ENCODE results near the gene LRRC49.
"Not testable (repeated sequence)": the region's sequence is repeated elsewhere in the genome, so short reads cannot be mapped to it uniquely, and the experiment has no call there.

LRRC49 gene

DNA sequence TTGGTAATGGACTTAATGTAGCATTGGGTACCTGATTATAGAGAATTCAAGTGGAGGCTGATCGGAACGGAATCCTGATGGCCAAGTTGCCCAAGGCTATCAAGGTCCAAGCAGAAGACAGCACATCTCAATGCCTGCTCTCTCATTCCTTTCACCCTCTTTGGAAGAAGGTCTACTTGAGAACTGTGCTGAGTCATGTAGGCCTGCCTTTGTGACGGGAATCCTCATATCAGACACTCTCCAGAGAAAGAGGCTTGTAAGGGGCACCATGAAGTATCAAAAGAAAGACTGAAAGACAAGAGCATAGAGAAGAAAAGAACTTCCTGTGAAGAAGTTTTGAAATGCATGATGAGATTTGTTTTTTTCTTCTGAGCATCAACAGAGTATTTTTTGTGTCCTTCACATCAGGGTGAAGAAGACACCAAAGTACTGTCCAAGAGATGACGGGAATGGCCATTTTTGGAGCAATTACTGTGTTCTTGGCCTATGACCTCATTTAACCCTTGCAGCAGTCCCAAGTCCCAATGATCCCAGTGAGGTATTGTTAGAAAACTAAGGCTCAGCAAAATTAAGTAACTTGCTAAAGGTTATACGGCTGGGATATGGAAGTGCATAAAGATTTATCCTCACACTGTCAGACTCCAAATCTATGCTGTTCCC is 25.5 kb upstream of the LRRC49 start:
- no peak for DNase-seq (ENCODE audit: low read depth in 2 of 2)

DNA sequence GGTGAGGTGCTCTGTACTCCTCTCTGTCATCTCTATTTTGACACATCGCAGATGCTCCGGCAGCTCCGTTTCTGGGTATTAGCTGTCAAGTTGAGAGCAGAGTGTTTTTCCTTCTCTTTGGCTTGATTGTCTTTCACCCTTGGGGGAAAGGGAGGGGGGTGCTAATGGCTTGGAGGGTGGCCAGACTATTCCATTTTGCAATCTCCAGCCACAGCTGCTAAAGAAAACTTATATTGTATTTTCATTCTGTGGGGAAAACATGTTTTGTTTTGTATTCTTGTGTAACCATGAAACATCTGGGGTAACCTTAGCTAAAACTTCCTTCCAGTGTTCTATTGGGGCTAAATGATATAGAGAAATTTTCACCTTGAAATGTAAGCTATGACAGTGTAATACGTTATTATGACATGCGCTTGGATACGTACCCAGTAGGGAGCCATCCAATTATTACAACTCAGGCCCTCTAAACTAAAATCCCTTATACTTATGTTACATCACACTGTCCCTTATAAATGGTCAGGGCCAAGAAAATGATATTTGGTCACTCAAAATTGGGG is 24.6 kb upstream of the LRRC49 start:
- DNase-seq (ENCODE audit: low read depth in 2 of 2), result no peak

DNA sequence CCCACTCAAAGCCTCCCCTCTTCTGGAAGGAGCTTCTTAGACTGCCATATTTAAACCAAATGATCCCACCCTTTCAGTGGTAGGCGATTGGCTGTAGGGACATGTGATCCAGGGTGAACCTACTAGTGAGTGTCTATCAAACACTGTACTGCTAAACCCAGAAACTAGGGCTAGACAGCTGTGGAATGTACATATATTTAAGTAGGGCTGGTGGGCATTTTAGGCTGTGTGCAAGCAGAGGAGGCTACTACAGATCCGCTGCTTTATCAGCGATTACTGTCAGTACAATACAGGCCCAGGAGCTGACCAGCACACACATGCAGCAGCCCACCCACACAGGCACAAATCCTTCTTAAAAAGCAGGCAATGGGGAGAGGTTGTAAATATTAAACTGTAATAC is 23.3 kb upstream of the LRRC49 start:
- DNase-seq (ENCODE audit: low read depth in 2 of 2), result no peak

GRCh38 chr15:70870051-70870450 is 22.6 kb upstream of the LRRC49 start:
- no peak for DNase-seq (ENCODE audit: low read depth in 2 of 2)

DNA sequence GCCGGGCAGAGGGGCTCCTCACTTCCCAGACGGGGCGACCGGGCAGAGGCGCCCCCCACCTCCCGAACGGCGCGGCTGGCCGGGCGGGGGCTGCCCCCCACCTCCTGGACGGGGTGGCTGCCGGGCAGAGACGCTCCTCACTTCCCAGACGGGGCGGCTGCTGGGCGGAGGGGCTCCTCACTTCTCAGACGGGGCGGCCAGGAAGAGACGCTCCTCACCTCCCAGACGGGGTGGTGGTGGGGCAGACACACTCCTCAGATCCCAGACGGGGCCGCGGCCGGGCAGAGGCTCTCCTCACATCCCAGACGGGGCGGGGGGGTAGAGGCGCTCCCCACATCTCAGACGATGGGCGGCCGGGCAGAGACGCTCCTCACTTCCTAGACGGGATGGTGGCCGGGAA is 21.1 kb upstream of the LRRC49 start:
- not testable (repeated sequence) for DNase-seq (ENCODE audit: low read depth in 2 of 2)

- no peak for DNase-seq (ENCODE audit: low read depth in 2 of 2)
Observed at GRCh38 chr15:70873232-70874054, 19.2 kb upstream of the LRRC49 start.

- DNase-seq (ENCODE audit: low read depth in 2 of 2), result no peak
Observed at GRCh38 chr15:70875001-70875782, 17.4 kb upstream of the LRRC49 start.

GRCh38 chr15:70876011-70876410 is 16.6 kb upstream of the LRRC49 start:
- no peak for DNase-seq (ENCODE audit: low read depth in 2 of 2)

- DNase-seq (ENCODE audit: low read depth in 2 of 2), result no peak
Observed at GRCh38 chr15:70876683-70877082, 15.9 kb upstream of the LRRC49 start.

DNA sequence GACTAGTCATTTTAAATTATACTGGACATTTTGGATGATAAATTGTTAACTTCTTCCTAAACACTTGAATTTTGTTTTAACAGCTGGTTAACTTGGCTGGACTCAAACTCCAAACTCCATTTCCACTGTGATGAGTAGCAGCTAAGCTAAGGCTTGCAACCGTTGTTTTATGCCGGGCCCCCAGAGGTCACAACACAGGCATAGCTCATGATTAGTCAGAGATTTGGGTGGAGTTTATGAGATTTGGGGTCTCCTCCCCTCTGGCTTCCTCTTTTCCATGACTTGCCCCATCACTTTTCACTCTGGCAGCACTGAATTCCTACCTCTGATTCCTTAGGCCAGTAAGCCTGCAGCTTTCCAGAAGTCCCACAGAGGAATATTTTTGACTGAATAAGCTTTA is 13.2 kb upstream of the LRRC49 start:
- no peak for DNase-seq (ENCODE audit: low read depth in 2 of 2)

DNA sequence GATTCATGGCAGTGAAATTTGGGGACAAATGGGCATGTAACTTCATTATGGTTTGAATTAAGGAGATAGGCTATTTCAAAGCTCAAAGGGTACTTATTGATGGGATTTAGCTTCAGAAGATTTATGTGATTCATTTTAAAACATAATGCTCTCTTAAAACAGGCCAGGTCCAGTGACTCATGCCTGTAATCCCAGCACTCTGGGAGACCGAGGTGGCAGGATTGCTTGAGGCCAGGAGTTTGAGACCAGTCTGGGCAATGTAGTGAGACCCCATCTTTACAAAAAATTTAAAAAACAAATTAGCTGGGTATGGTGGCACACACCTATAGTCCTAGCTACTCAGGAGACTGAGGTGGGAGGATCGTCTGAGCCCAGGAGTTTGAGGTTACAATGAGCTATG is 11.8 kb upstream of the LRRC49 start:
- DNase-seq (ENCODE audit: low read depth in 2 of 2), result no peak

DNA sequence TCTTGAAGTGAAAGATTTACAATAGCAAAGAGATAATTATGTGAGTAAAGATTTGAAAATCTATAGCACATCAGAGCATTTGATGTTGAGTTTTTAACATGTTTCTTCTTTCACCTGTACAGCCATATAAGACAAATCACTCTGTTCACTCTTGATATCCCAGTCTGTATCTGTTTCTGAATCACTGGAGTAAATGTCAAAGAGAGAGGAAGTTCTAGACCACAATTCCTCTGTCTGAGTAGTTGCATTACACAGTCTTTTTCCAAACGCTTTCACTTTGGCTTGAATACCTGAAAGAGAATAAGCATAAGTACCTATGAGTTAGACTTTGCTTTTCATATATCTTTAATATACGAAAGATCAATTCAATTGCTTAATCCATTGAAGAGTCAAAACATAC is 10.3 kb upstream of the LRRC49 start:
- DNase-seq (ENCODE audit: low read depth in 2 of 2), result no peak

DNA sequence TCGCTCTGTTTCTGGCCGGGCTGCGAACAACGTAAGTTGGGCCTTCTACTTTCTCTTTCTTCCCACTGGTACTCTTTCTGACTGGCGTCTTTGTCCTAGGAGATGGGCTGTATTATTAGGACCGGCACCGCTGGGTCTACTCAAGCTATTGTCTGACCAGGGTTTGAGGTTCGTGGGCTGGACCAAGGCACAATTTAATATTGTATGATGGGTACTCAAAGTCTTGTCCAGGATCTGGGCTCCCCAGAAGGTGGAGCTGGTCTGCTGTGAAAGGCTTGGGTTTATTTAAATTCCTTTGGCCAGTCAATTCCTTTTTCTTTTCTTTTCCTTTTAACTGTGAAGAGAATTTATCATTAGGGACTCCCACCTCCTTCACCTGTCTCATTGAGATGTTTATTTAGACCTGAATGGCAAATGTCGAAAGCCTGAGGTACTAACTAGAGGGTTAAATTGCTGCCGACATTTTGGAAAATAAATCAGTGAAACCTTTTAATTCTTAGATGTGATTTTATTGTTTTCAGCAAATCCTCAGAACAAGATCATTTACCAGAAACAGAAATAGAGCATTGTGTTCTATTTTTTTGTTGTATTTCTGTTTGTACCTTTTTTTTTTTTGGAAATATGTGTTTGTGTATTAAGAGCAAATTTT is 410 bp downstream of the LRRC49 start:
- no peak for DNase-seq (ENCODE audit: low read depth in 2 of 2)

GRCh38 chr15:70902107-70902506 is 9.5 kb downstream of the LRRC49 start:
- DNase-seq (ENCODE audit: low read depth in 2 of 2), result no peak

DNA sequence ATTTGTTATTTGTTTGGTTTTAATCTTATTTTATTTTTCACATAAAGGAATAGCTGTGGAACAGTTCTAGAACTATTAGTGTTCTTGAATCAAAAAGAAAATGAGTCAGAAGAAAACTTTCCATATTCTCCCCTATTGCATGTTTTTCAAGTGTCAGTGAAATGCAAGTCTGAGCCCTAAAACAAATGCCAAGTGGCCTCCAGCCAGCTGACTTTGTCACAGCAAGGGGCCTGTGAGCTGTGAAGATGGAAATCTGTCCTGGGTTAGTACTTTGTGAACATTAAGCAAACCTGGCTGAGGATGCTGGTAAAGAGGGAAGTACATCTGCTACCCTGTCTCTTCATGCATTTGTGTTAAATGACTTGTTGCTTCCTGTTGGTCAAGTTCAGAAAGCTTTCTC is 14.2 kb downstream of the LRRC49 start:
- DNase-seq (ENCODE audit: low read depth in 2 of 2), result no peak

DNA sequence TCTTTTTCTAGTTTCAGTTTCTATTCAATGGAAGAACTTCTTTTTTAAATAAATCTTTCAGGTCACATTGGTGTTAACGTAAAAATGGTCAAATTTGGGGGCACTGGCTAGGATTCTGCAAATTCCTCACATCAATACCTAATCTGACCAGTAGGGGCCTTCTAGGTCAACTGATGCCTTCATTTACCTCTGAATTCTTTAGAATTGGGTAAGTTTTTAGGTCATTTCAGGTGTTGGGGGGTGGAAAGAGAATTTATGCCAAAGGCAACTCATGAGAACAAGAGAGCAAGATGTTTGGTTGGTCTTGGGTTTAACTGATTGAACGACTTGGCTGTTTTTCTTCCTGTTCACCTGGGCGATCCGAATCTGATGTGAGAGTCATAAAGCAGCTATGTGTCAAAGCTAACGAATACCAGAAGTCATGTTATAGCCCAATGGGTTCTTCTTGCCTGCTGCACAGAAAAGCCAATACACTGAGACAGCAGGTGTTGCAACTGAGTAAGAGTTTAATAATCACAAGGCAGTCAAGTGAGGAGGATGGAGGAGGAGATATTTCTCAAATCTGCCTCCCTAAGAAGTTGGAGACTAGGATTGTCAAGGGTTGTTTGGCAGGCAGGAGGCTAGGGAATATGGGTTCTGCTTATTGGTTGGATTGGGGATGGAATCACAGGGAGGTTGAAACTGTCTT is 15.3 kb downstream of the LRRC49 start:
- DNase-seq (ENCODE audit: low read depth in 2 of 2), result no peak

DNA sequence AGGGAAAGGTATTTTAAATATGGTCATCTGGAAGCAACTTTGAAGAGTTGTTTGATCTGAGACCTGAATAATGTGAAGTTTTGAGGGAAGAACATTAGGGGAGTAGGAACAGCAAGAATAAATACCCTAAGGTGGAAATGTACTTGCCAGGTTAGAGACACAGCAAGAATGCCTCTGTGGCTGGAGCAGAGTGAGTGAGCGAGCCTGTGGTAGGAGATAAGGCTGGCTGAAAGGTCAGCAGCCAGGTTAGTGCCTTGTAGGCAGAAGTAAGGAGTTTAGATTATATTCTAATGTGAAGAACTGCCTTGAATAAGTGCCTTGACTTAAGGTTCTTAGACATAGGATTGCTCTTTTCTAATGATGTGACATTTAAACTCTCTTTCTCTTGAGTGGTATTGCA is 18.3 kb downstream of the LRRC49 start:
- no peak for DNase-seq (ENCODE audit: low read depth in 2 of 2)

DNA sequence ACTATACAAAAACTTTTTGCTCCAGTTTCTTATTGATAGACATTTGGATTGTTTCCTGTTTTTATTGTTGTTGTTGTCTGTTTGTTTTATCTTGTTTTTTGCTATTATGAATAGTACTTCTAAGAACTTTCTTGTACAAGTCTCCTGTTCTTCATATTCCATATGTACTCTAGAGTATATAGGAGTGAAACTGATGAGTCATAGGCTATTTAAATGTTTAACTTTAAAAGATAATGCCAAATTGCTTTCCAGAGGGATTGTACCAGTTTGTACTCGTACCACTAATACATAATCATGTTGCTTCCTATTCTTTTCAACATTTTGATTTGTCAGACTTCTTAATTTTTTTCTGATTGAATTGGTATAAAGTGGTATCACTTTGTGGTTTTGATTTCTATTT is 19.6 kb downstream of the LRRC49 start:
- no peak for DNase-seq (ENCODE audit: low read depth in 2 of 2)

DNA sequence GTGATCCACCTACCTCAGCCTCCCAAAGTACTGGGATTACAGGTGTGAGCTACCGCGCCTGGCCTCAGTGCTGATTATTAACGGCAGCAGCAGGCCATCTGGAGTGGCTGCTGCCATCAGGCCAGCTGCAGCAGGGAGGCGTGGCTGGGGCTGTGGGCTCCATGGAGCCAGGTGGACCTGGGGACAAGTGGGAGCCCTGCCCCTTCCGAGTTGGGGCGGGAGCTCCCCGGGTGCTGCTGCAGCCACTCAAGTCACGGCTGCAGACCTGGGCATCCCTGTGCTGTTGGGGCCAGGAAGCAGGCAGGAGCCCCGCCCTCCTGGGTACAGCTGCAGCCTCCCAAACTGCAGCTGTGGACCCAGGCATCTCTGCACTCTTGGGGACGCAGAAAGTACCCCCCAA is 23.9 kb downstream of the LRRC49 start:
- DNase-seq (ENCODE audit: low read depth in 2 of 2), result no peak

- DNase-seq (ENCODE audit: low read depth in 2 of 2), result no peak
Observed at GRCh38 chr15:70917955-70918354, 25.3 kb downstream of the LRRC49 start.

DNA sequence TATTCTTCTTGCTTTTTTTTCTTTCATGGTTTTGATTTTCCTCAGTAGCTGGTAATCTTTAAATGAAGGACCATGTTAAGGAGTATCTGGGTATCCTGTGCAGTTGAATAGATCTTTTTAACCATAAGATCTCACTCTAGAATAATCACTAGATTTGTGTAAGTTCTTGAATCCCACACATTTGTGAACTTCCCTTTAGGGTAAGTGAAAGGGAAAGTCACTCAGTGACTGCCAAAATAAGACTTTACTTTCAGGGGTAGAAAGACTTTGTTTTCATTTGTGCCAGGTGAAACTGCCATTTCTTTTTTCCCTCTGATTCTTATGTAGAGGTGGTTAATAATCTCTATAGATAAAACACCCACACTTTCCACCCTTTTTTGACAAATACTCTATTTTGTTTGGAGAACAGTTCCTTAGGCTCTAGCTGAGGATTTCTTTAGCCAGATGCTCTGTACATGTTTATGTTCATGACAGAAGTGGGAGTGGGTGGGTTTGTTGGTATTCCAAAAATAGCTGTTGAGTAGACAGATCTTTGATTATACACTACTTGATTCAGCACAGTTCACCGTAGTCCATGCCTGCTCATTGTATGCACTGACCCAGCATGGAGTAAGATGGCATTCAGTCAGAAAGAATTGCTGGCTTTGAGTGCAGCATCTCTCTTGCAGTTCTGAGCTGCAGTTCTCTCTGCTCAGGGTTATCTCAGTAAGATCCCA is 28.5 kb downstream of the LRRC49 start:
- DNase-seq (ENCODE audit: low read depth in 2 of 2), result no peak

Measured in stimulated activated CD4-positive, alpha-beta T cell treated with anti-CD3 and anti-CD28 coated beads, Interleukin-12 subunit alpha, Interleukin-12 subunit beta, amount 100 ng/mL, for 24 hours (primary cell).